Superior temporal gyrus (tissue), 1 donor: ENCODE results near the gene CHERP.

Experiments
- DNase-seq: peaks from one replicate; pipeline ENCODE4 v3.0.0-alpha.2; 2016; ENCODE audit errors: extremely low spot score

Gene CHERP

GRCh38 chr19:16542910-16543472 lies 754 bp upstream of the CHERP start:
- no peak for DNase-seq

- no peak for DNase-seq
Observed at GRCh38 chr19:16541526-16542044, 652 bp downstream of the CHERP start.

- DNase-seq = no peak
Observed at GRCh38 chr19:16540948-16541347, 1.3 kb downstream of the CHERP start.

GRCh38 chr19:16537111-16537510 lies 5.1 kb downstream of the CHERP start:
- no peak for DNase-seq

GRCh38 chr19:16536130-16536529 lies 6.1 kb downstream of the CHERP start:
- no peak for DNase-seq

GRCh38 chr19:16535381-16535780 lies 6.9 kb downstream of the CHERP start:
- no peak for DNase-seq

GRCh38 chr19:16532440-16533234 lies 9.6 kb downstream of the CHERP start:
- DNase-seq = no peak

GRCh38 chr19:16531380-16531669 lies 10.9 kb downstream of the CHERP start:
- no peak for DNase-seq

GRCh38 chr19:16530540-16531379 lies 11.5 kb downstream of the CHERP start:
- no peak for DNase-seq

- no peak for DNase-seq
Observed at GRCh38 chr19:16529466-16530144, 12.6 kb downstream of the CHERP start.

GRCh38 chr19:16527971-16528521 lies 14.2 kb downstream of the CHERP start:
- DNase-seq = no peak

- no peak for DNase-seq
Observed at GRCh38 chr19:16527334-16527935, 14.8 kb downstream of the CHERP start.

GRCh38 chr19:16525751-16526481 lies 16.3 kb downstream of the CHERP start:
- no peak for DNase-seq

- no peak for DNase-seq
Observed at GRCh38 chr19:16524991-16525734, 17.1 kb downstream of the CHERP start.

- no peak for DNase-seq
Observed at GRCh38 chr19:16522559-16523377, 19.5 kb downstream of the CHERP start.

GRCh38 chr19:16521715-16522289 lies 20.4 kb downstream of the CHERP start:
- no peak for DNase-seq

GRCh38 chr19:16520986-16521624 lies 21.1 kb downstream of the CHERP start:
- DNase-seq = no peak
